Colonic mucosa (tissue), 4 donors: ENCODE data around the gene FAXDC2. TPM values are rescaled to one million over a fixed set of nuclear protein-coding genes. Genes with fewer than 3 reads are reported as not detected.

ENCODE experiments used
- DNase-seq: peaks from one replicate; pipeline ENCODE4 v3.0.0-alpha.2; 2020
- H3K27ac ChIP-seq: fragments of 200-600 bp; one replicate; pipeline ENCODE4 v1.8.0; 2021
- H3K27me3 ChIP-seq: fragments of 200-600 bp; one replicate; pipeline ENCODE4 v1.8.0; 2021
- H3K36me3 ChIP-seq: fragments of 200-600 bp; one replicate; pipeline ENCODE4 v1.8.0; 2021
- H3K4me1 ChIP-seq: fragments of 200-600 bp; one replicate; pipeline ENCODE4 v1.8.0; 2021; ENCODE audit warnings: mild to moderate bottlenecking
- H3K4me3 ChIP-seq: fragments of 200-600 bp; one replicate; pipeline ENCODE4 v1.8.0; 2021
- H3K9ac ChIP-seq, 2 donors: one replicate each; pipeline ENCODE4 v1.7.0; 2013; ENCODE audit warnings: control low read depth in 2 of 2, low read depth in 2 of 2, low read length in 2 of 2
- H3K9me3 ChIP-seq: fragments of 200-600 bp; one replicate; pipeline ENCODE4 v1.8.0; 2021
- CTCF ChIP-seq: fragments of 200-600 bp; IDR thresholded peaks from one replicate; pipeline ENCODE4 v1.8.0; 2022; ENCODE audit warnings: antibody characterized with exemption, mild to moderate bottlenecking
- intact Hi-C: fragments of 100-400 bp; cut with DNase I; formaldehyde crosslinking; loops from one replicate; pipeline ENCODE4 v1.14.1; 2022
- total RNA-seq, 2 donors: library from RNA; stranded (reverse); fragmentation: NEBNext Ultra II Directional in 1 of 2; extraction: Animal tissue kit (Norgen Biotek cat#: 25700) in 1 of 2; gene quantifications; one replicate each; pipeline ENCODE4 v1.2.1, GENCODE V29; 2021
- donor health status: healthy.
- donor health status: DM: no; HTN: no; CAD: no.
- donor health status: DM: no; HTN: no; CAD: no.

FAXDC2 gene
- total RNA-seq, 2 donors from 2014 or later: 7.0 to 20.8 TPM

- intact Hi-C loops: no loop called here
- no peak for TF ChIP-seq CTCF
- H3K36me3 ChIP-seq: no peaks in the 10 kb centered on the region
- peak overlapping the region; percentile 99 for H3K27ac ChIP-seq
- no peaks in the 10 kb centered on the region for H3K9me3 ChIP-seq
- DNase-seq: no peak
- peaks cover 12% of the 10 kb centered on the region for H3K4me1 ChIP-seq
- no peaks in the 10 kb centered on the region for H3K27me3 ChIP-seq
- peak overlapping the region; percentile 78 for H3K4me3 ChIP-seq
- H3K9ac ChIP-seq: peak overlapping the region in 1 of 2 donors; percentile 93
Measured at GRCh38 chr5:154860765-154861164, 10.4 kb upstream of the FAXDC2 start.

- H3K36me3 ChIP-seq: no peaks in the 10 kb centered on the region
- DNase-seq: peak; percentile 43
- peak overlapping the region in 1 of 2 donors; percentile 93 for H3K9ac ChIP-seq
- H3K27me3 ChIP-seq: no peaks in the 10 kb centered on the region
- intact Hi-C loops: no loop called here
- peak overlapping the region; percentile 99 for H3K27ac ChIP-seq
- peak overlapping the region; percentile 78 for H3K4me3 ChIP-seq
- peaks cover 12% of the 10 kb centered on the region for H3K4me1 ChIP-seq
- no peaks in the 10 kb centered on the region for H3K9me3 ChIP-seq
- TF ChIP-seq CTCF: no peak
Measured at GRCh38 chr5:154860123-154860522, 9.7 kb upstream of the FAXDC2 start.

GRCh38 chr5:154858972-154859871 lies 8.8 kb upstream of the FAXDC2 start:
- H3K9me3 ChIP-seq: no peaks in the 10 kb centered on the region
- peak overlapping the region; percentile 75 to 93 for H3K9ac ChIP-seq
- H3K27ac ChIP-seq: peak overlapping the region; percentile 99
- H3K4me3 ChIP-seq: peak overlapping the region; percentile 78
- peaks cover 12% of the 10 kb centered on the region for H3K4me1 ChIP-seq
- H3K27me3 ChIP-seq: no peaks in the 10 kb centered on the region
- no peaks in the 10 kb centered on the region for H3K36me3 ChIP-seq
- DNase-seq: peak; percentile 34
- TF ChIP-seq CTCF: no peak
- intact Hi-C loops: no loop called here

- peak within 1 kb of the TSS; percentile 99 for H3K27ac ChIP-seq
- no peaks in the 10 kb centered on the region for H3K36me3 ChIP-seq
- peak within 1 kb of the TSS; percentile 78 for H3K4me3 ChIP-seq
- DNase-seq: peak; percentile 99
- H3K9me3 ChIP-seq: no peaks in the 10 kb centered on the region
- intact Hi-C loops: no loop called here
- peak within 1 kb of the TSS; percentile 84 to 93 for H3K9ac ChIP-seq
- no peaks in the 10 kb centered on the region for H3K27me3 ChIP-seq
- peaks cover 12% of the 10 kb centered on the region for H3K4me1 ChIP-seq
- TF ChIP-seq CTCF: no peak
Measured at GRCh38 chr5:154858297-154858971, 8.0 kb upstream of the FAXDC2 start, which contains the start of gene CNOT8. TSS of gene CNOT8 (plus strand) at chr5:154858627. CDS start at chr5:154863279, 4,652 bp downstream.

- intact Hi-C loops: no loop called here
- Histone ChIP-seq H3K9ac (peak overlapping the region; percentile 84 to 93), H3K36me3 (no peaks in the 10 kb centered on the region), H3K4me1 (peaks cover 12% of the 10 kb centered on the region), H3K27me3 (no peaks in the 10 kb centered on the region), H3K4me3 (peak overlapping the region; percentile 78), H3K9me3 (no peaks in the 10 kb centered on the region), H3K27ac (peak overlapping the region; percentile 99)
- peak; percentile 90 for DNase-seq
- TF ChIP-seq CTCF: no peak
Measured at GRCh38 chr5:154857530-154858296, 7.3 kb upstream of the FAXDC2 start.
